ENCODE measurements around the gene CD53.

DNA sequence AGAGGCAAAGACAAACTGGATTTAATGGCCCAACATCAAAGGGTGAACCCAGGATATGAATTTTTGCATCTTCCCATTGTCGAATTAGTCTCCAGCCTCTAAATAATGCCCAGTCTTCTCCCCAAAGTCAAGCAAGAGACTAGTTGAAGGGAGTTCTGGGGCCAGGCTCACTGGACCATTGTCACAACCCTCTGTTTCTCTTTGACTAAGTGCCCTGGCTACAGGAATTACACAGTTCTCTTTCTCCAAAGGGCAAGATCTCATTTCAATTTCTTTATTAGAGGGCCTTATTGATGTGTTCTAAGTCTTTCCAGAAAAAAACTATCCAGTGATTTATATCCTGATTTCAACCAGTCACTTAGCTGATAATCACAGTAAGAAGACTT is 26.5 kb downstream of the CD53 start:
- TF ChIP-seq, protein P1, sequence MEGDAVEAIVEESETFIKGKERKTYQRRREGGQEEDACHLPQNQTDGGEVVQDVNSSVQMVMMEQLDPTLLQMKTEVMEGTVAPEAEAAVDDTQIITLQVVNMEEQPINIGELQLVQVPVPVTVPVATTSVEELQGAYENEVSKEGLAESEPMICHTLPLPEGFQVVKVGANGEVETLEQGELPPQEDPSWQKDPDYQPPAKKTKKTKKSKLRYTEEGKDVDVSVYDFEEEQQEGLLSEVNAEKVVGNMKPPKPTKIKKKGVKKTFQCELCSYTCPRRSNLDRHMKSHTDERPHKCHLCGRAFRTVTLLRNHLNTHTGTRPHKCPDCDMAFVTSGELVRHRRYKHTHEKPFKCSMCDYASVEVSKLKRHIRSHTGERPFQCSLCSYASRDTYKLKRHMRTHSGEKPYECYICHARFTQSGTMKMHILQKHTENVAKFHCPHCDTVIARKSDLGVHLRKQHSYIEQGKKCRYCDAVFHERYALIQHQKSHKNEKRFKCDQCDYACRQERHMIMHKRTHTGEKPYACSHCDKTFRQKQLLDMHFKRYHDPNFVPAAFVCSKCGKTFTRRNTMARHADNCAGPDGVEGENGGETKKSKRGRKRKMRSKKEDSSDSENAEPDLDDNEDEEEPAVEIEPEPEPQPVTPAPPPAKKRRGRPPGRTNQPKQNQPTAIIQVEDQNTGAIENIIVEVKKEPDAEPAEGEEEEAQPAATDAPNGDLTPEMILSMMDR (IDR thresholded peaks at IDR 0.05), result no peak
- TF ChIP-seq, protein P2, sequence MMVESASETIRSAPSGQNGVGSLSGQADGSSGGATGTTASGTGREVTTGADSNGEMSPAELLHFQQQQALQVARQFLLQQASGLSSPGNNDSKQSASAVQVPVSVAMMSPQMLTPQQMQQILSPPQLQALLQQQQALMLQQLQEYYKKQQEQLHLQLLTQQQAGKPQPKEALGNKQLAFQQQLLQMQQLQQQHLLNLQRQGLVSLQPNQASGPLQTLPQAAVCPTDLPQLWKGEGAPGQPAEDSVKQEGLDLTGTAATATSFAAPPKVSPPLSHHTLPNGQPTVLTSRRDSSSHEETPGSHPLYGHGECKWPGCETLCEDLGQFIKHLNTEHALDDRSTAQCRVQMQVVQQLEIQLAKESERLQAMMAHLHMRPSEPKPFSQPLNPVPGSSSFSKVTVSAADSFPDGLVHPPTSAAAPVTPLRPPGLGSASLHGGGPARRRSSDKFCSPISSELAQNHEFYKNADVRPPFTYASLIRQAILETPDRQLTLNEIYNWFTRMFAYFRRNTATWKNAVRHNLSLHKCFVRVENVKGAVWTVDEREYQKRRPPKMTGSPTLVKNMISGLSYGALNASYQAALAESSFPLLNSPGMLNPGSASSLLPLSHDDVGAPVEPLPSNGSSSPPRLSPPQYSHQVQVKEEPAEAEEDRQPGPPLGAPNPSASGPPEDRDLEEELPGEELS (CRISPR knock-in tag; IDR thresholded peaks at IDR 0.05), result no peak
- TF ChIP-seq USF1 (CRISPR knock-in tag; IDR thresholded peaks at IDR 0.05) (no peak), KAT7 (CRISPR knock-in tag; IDR thresholded peaks at IDR 0.05; ENCODE audit: borderline replicate concordance) (no peak), CBFB (CRISPR knock-in tag; IDR thresholded peaks at IDR 0.05; ENCODE audit: low read depth) (no peak), ZBTB43 (CRISPR knock-in tag; IDR thresholded peaks at IDR 0.05) (no peak), ZNF263 (CRISPR knock-in tag; IDR thresholded peaks at IDR 0.05; ENCODE audit: low read depth) (no peak), CREB1 (CRISPR knock-in tag; IDR thresholded peaks at IDR 0.05) (no peak)

Data from WTC11 (cell line).